SW480 (cell line): ENCODE results near the gene IRX5.

Experiments used
- DNase-seq: peaks from one replicate; pipeline ENCODE4 v3.0.0-alpha.2; 2016; ENCODE audit warnings: low spot score

The IRX5 gene

GRCh38 chr16:54930005-54930868 lies at the start of gene IRX5:
Gene IRX5 (plus strand): TSS chr16:54930865. CDS start chr16:54931199, 334 bp downstream.
- peak; percentile 94 for DNase-seq

DNA sequence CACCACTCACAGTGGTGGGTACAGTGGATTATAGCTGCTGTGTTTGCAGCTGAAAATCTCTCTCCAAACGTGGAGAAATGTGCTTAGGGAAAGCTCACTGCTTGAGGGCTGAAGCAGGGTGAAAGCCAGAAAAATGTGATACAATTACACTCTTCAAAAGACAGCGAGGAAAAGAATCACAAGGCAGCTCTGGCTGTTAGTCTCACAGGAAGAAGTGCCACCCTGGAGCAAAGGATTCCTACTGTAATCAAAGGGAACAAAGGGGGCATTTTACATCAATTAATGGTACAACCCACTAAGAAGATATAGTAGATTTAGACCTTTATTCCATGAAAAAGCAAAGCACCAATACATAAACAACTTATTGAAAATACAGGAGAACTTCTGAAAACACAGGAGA lies 48.1 kb upstream of the IRX5 start:
- no peak for DNase-seq

DNA sequence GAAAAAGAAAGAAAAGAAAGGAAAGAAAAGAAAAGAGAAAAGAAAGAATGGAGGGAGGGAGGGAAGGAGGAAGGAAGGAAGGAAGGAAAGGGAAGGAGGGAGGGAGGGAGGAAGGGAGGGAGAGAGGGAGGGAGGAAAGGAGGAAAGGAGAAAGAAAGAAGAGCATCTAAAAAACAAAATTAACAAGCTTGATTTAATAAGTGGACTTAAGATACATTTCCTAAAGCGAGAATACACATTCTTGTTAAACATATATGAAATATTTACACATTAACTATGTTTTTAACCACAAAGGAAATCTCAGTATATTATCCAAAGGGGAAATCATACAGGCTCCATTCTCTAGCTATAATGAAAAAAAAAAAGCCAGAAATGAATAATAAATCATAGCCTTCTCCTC lies 47.3 kb upstream of the IRX5 start:
- no peak for DNase-seq

GRCh38 chr16:54886078-54886477 lies 44.6 kb upstream of the IRX5 start:
- no peak for DNase-seq

DNA sequence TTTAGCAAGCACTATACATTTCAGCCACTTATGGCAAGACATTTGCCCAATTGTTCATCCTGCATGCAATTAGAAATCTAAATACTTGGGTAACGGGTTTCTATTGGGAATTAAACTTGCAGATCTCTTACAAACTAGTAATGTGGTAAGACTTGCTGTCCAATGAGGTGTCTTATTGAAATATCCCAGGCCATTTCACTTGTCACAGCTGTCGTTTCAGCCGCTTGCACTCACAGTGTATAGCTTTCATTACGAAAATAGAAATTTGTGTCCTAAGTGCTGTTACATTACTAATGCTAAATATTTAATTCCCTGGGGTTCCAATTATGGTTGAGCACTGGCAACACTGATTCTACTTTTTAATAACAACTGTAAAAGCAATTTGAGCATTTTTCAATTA lies 40.3 kb upstream of the IRX5 start:
- DNase-seq = no peak

GRCh38 chr16:54891346-54891745 lies 39.3 kb upstream of the IRX5 start:
- no peak for DNase-seq

GRCh38 chr16:54892981-54893380 lies 37.7 kb upstream of the IRX5 start:
- peak; percentile 12 for DNase-seq

GRCh38 chr16:54897930-54898329 lies 32.7 kb upstream of the IRX5 start:
- DNase-seq = no peak

- DNase-seq = no peak
Measured at GRCh38 chr16:54901606-54902005, 29.1 kb upstream of the IRX5 start.

GRCh38 chr16:54903047-54903446 lies 27.6 kb upstream of the IRX5 start:
- DNase-seq = no peak

GRCh38 chr16:54911079-54911478 lies 19.6 kb upstream of the IRX5 start:
- DNase-seq = no peak

- no peak for DNase-seq
Measured at GRCh38 chr16:54912720-54913119, 17.9 kb upstream of the IRX5 start.

- DNase-seq = no peak
Measured at GRCh38 chr16:54921206-54921824, 9.3 kb upstream of the IRX5 start.

DNA sequence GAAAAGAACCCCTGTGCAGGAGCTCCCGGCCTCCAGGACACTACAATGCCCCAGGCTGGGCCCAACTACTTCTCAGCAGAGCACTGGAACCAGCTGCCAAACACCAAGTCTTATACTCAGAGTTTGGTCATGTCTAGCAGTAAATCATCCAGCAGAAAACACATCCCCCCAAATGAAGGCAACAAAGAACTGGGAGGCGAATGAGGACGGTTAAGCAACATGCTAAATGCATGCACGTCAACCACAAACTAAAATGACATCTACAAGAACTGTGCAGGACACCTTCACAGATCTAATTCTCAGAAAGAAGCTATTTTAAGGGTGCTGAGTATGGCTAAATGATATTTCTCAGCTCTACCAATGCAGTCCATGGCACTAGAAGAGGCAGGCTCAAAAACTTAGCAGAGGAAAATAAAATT lies 7.6 kb upstream of the IRX5 start:
- DNase-seq = no peak

GRCh38 chr16:54923988-54924387 lies 6.7 kb upstream of the IRX5 start:
- DNase-seq = no peak

- DNase-seq = peak; percentile 8
Measured at GRCh38 chr16:54926166-54926838, 4.4 kb upstream of the IRX5 start.

DNA sequence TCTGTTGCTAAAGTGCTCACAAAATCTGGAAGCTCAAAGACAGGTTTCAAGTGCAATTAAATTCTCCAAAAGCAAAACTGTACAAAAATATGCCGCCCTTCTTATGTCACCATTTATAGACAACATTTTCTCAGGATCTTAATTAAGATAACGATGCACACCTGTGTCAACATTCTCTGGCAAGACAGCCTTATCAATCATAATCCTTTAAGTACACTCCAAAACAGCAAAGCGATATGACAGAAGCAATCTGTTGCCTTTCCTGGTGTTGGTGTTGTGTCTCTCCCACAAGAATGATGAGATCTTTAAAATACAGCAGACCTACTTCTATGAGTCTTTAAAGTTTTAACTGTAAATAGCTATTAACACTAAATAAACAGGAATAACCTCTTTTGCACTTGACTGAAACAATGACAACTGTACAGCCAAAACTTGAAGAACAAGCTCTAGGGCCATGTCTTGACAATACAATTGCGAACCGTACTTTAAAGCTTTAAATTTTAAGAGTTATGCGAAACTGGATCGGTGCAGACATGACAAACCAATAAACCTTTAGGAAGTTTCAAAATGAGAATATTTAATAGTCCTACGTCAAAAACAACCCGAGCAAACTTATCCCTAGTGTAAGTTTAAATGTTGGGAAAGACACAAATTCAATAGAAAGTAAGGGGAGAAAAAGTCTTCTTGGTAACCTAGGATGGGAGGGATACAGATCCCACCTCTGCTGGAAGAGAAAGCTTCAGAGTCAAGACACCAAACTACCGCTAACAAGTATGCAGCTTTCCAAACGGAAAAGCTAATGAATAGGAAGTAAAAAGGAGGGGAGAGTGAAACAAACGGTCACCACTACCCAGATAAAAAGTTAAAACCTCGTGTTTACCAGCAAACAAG lies 3.3 kb upstream of the IRX5 start:
- DNase-seq = no peak

GRCh38 chr16:54928016-54928356 lies 2.7 kb upstream of the IRX5 start:
- peak; percentile 49 for DNase-seq

GRCh38 chr16:54928411-54929089 lies 2.1 kb upstream of the IRX5 start:
- peak; percentile 78 for DNase-seq

- peak; percentile 97 for DNase-seq
Measured at GRCh38 chr16:54929090-54930004, 1.3 kb upstream of the IRX5 start.

GRCh38 chr16:54930869-54931119 lies 129 bp downstream of the IRX5 start:
- DNase-seq = no peak
